ENCODE results near the gene MSTN.

GRCh38 chr2:190031969-190032618, 30.4 kb downstream of the MSTN start:
- no peak for TF ChIP-seq CTCF (IDR thresholded peaks at IDR 0.05; ENCODE audit: low read depth, low read length, poor library complexity, severe bottlenecking)
- no peak for TF ChIP-seq EZH2phosphoT487 (IDR thresholded peaks at IDR 0.05; ENCODE audit: borderline replicate concordance, low read length)
